ENCODE data around the gene STAT5A.
"Not testable (repeated sequence)": the region's sequence is repeated elsewhere in the genome, so short reads cannot be mapped to it uniquely, and the experiment has no call there.

The STAT5A gene

GRCh38 chr17:42309986-42310786, 21.9 kb downstream of the STAT5A start:
- no peak for DNase-seq

DNA sequence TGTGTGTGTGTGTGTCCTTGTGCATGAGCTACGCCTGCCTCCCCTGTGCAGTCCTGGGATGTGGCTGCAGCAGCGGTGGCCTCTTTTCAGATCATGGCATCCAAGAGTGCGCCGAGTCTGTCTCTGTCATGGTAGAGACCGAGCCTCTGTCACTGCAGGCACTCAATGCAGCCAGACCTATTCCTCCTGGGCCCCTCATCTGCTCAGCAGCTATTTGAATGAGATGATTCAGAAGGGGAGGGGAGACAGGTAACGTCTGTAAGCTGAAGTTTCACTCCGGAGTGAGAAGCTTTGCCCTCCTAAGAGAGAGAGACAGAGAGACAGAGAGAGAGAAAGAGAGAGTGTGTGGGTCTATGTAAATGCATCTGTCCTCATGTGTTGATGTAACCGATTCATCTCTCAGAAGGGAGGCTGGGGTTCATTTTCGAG, 22.5 kb downstream of the STAT5A start:
- DNase-seq, result no peak

- no peak for DNase-seq
Measured at GRCh38 chr17:42311240-42312034, 23.1 kb downstream of the STAT5A start.

- DNase-seq, result no peak
Measured at GRCh38 chr17:42312035-42312284, 23.7 kb downstream of the STAT5A start.

DNA sequence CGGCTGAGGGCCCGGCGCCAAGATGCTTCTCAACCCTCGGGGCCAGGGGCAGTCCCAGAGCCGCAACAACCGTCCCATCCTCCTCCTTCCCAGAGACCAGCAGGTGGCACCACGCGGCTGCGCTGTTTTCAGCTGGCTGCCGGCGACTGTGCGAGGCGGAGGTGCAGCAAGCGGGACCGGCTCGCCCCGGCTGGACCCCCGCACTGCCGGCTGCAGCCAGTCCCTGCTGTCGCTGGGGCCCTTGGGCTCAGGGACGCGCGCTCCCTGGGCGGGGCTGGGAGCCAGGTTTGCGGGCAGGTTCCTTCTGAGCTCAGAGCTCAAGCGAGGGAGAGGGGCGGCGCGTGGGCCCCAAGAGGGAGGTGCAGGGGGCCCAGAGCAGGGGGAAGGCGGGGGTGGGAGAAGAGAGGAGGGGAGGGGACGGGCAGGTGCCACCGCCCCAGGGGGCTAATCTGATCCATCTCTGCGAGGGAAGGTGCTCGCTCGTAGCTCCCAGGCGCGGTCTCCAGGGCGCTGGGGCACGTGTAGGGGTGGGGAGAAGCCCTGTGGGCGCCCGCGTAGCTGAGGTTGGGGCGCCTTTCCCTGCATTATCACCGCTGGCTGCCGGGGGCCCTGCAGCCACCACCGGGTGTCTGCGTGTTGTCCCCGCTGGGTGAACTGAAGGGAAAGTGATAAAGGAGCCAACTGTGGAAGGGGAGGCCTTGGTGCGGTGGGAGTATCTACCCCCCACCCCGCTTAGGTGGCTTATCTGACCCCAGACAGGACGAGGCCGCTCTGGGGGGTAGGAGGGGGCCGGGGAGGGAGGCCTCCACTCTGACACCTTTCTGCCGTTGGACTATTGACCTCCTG, 24.2 kb downstream of the STAT5A start:
- no peak for DNase-seq

DNA sequence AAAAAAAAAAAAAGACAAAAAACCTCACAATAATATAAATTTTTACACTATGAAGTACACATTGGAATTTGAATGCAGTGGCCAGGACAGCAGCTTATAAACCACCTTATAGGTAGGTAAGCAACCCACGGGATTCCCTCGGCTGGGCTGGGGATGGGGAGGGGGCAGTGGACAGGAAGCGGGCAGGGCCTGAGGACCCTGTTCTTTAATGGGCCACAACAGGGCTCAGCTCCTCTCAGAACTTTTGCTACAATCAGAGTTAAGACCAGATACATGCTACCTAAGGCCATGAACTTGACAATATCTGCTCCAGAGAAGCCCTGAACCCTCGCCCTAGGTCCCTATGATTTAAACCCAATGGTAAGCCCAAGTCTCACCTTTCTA, 25.1 kb downstream of the STAT5A start:
- no peak for DNase-seq

GRCh38 chr17:42313773-42314566, 25.7 kb downstream of the STAT5A start:
- no peak for DNase-seq

- DNase-seq, result no peak
Measured at GRCh38 chr17:42315402-42316156, 27.3 kb downstream of the STAT5A start.

DNA sequence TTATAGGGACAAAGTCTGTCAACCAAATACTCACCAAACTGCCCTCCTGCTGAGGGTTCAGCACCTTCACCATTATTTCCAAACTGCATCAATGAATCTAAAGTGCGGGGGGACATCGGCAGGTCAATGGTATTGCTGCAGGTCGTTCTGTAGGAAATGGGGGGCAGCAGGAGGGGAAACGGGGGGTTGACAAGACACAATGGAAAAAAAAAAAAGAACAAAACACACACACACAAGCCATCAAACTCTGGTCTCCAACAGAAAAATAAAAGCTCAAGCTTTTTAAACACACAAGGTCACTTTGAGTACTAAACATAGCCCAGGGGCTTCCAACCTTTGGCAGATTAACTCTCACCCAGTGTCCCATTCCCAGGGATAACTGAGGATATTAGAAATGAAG, 28.5 kb downstream of the STAT5A start:
- DNase-seq, result no peak

DNA sequence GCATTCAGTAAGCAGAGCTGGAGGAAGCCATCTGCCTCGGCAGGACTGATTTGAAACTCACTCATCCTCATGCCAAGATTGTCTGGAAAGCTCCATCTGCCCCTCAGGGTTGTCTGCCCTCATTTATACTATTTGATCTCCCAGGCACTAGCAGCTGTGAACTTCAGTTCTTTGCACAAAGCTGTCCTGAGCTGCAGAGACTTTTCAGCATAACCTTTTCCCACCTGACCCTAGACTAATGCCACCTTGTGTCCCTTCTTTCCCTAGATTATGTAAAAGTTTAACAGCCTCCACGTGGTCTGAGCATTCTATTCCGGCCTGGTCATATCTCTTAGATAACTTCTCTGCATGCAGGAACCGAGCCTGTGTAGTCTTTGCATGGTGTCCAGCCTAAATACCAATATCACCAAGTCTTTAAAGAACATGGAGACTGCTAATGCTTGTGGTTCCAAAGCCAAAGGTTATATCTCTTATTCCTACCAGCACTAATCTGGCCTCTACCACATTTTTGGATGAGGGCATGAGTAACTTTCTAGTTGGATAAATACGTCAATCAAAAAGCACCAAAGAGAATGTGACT, 29.1 kb downstream of the STAT5A start:
- no peak for DNase-seq

- not testable (repeated sequence) for DNase-seq
Measured at GRCh38 chr17:42317967-42318366, 29.7 kb downstream of the STAT5A start.

DNA sequence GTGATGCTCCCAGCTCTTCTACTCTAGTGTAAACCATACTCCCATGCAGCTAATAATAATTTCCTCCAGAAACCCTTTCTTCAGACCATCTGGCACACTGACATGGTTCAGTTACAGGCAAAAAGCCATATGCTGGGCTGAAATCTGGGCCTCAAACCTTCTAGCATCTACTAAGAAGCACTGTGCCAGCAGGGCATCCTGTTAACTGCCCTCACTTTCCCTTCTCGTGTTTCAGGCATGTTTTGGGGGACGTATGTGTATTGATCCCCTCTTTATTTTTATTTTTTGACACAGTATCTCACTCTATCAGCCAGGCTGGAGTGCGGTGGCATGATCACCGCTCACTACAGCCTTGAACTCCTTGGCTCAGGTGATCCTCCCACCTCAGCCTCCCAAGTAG, 33.3 kb downstream of the STAT5A start:
- no peak for DNase-seq

- peak; percentile 28 for DNase-seq
Measured at GRCh38 chr17:42322382-42323267, 34.3 kb downstream of the STAT5A start.

DNA sequence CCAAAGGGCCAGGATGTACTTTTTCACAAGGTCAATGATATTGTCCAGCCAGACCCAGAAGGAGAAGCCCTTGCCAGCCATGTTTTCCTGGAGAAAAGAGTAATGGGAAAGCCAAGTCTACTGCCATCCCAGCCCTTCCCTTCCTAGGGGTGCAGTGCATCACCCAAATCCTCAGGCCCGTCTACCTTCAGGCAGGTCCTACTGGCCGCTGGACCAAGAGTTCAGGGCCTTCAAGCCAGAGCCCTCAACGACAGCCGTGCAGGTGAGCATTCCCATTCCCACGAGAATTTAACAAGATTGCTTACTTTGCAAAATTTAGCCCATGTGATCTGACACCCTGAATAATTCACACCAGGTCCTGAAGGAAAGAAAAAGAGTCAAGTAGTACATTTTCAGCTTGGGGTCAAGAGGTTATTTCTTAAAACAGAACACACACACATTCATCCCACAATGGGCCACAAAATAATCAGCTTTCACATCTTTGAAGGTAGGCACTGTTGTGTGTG, 35.0 kb downstream of the STAT5A start:
- DNase-seq, result no peak

DNA sequence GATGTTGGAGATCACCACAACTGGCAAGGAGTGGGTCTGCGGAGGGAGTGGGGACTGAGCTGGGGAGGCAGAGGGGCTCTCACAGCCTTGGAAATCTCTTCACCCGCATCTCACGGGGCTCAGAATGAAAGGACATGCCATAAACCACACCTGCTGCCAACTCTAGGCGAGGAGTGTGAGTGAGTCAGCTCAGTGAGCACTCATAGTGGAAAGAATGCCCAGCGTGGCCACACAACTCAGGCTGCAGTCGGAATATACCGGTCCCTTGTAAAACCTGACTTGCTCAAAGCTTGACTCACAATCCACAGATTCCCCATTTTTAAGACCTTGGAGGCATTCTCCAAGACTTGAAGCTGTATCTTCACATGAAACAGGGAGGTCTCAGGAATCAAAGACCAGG, 36.7 kb downstream of the STAT5A start:
- DNase-seq, result no peak

GRCh38 chr17:42329025-42329976, 41.0 kb downstream of the STAT5A start:
- no peak for DNase-seq

DNA sequence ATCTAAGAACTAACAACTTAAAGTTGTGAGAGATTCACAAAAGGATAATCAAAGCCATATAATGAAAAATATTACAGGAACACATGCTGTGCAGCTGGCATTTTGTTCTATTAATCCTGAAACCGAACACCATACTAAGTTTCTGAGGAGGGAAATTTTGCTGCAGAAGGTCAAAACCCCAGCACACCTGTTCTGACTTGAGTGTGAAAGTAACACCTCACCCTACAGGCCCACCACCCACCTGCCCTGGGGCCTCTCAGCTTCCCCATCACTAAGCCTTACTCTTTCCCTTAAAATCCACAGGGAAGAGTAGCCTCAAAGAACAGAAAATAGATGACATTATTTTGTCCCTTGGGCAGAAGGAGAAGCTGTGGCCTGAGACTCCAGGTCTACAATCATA, 44.8 kb downstream of the STAT5A start:
- no peak for DNase-seq

- DNase-seq, result no peak
Measured at GRCh38 chr17:42334677-42335076, 46.4 kb downstream of the STAT5A start.

GRCh38 chr17:42337442-42337841, 49.1 kb downstream of the STAT5A start:
- DNase-seq, result no peak

Data from NCI-H1417 treated with DMSO at 0.1 percent for 48 hours (cell line).